AG09309 (cell line): Measurements from ENCODE around the gene ZNF501.

Source experiments
- DNase-seq: peaks from one replicate; pipeline ENCODE4 v3.0.0-alpha.2; 2010; ENCODE audit warnings: low read depth
- H3K4me3 ChIP-seq: 2 replicates; pipeline ENCODE4 v1.5.1; 2011; ENCODE audit warnings: mild to moderate bottlenecking, low read depth, low read length, moderate library complexity; ENCODE audit not compliant: control insufficient read depth
- TF ChIP-seq, protein P1 (sequence below): IDR thresholded peaks from 2 replicates; pipeline ENCODE4 v1.5.1; 2011; ENCODE audit warnings: mild to moderate bottlenecking, low read depth, low read length, inconsistent platforms; ENCODE audit not compliant: insufficient read depth, control insufficient read depth; ENCODE audit errors: missing control alignments

Gene ZNF501

GRCh38 chr3:44721231-44722102, 8.0 kb upstream of the ZNF501 start:
- no peak overlapping the region for H3K4me3 ChIP-seq
- TF ChIP-seq, protein P1, sequence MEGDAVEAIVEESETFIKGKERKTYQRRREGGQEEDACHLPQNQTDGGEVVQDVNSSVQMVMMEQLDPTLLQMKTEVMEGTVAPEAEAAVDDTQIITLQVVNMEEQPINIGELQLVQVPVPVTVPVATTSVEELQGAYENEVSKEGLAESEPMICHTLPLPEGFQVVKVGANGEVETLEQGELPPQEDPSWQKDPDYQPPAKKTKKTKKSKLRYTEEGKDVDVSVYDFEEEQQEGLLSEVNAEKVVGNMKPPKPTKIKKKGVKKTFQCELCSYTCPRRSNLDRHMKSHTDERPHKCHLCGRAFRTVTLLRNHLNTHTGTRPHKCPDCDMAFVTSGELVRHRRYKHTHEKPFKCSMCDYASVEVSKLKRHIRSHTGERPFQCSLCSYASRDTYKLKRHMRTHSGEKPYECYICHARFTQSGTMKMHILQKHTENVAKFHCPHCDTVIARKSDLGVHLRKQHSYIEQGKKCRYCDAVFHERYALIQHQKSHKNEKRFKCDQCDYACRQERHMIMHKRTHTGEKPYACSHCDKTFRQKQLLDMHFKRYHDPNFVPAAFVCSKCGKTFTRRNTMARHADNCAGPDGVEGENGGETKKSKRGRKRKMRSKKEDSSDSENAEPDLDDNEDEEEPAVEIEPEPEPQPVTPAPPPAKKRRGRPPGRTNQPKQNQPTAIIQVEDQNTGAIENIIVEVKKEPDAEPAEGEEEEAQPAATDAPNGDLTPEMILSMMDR = no peak
- DNase-seq = no peak

GRCh38 chr3:44722103-44722401, 7.4 kb upstream of the ZNF501 start:
- DNase-seq = no peak
- no peak overlapping the region for H3K4me3 ChIP-seq
- TF ChIP-seq, protein P1 = no peak

DNA sequence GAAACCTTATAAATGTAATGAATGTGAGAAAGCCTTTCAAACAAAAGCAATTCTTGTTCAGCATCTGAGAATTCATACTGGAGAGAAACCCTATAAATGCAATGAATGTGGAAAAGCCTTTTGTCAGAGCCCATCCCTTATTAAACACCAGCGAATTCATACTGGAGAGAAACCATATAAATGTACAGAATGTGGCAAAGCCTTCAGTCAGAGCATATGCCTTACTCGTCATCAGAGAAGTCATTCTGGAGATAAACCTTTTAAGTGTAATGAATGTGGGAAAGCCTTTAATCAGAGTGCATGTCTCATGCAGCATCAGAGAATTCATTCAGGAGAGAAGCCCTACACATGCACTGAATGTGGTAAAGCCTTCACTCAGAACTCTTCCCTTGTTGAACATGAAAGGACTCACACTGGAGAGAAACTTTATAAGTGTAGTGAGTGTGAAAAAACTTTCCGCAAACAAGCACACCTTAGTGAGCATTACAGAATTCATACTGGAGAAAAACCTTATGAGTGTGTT, 5.3 kb downstream of the ZNF501 start:
- TF ChIP-seq, protein P1 = no peak
- no peak for DNase-seq
- H3K4me3 ChIP-seq = no peak overlapping the region

DNA sequence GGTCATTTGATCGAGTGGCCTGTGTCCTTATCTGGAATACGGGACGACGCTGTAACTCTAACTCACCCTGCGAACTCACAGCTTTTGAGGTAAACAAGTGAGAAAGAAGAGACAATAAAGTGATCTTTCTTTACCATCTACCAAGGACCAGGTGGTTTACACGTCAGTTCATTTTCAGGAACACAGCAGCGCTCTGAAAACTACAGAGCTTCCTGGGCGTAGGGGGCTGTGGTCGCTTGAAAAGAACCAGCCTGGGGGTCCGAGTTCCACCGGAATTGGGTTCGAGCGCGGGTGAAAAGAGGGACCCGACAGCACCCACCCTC, 31.6 kb downstream of the ZNF501 start:
- TF ChIP-seq, protein P1 = no peak
- DNase-seq = no peak
- peak overlapping the region; percentile 70 for H3K4me3 ChIP-seq

GRCh38 chr3:44761424-44762169, 32.2 kb downstream of the ZNF501 start, which contains the start of the genes KIAA1143 and KIF15:
Gene KIAA1143 (minus strand): TSS chr3:44761619. CDS start chr3:44761602, 17 bp downstream.
Gene KIF15 (plus strand): TSS chr3:44761794. CDS start chr3:44761866, 72 bp downstream.
- peak; percentile 72 for DNase-seq
- TF ChIP-seq, protein P1 = no peak
- peak within 1 kb of the TSS; percentile 70 for H3K4me3 ChIP-seq

DNA sequence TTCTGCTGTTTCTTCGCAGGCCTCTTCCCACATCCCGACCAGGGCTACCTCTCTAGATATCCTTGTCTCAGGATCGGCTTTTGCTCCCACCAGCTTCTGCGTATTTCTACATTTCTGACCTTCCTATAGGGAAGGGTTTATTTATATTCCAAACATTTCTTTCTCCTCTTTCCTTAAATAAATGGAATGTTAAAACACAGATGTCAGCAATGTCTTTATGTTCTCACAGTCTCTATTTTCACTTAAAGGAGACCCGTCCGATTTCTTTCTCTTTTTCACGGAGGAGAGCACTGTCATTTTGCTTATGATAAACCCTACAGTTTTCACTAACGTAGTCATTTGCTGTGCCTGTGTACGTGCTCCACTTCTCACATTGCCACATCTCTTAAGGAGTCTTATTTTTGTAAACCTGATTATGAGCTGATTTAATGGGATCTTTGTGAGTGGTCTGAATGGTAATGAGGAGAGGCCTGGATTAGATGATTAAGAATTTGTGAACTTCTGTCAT, 32.8 kb downstream of the ZNF501 start:
- H3K4me3 ChIP-seq = peak overlapping the region; percentile 70
- TF ChIP-seq, protein P1 = no peak
- no peak for DNase-seq
